Left colon (tissue), 2 donors: ENCODE data around the gene FAM107B. TPM values are rescaled to one million over a fixed set of nuclear protein-coding genes. Genes with fewer than 3 reads are reported as not detected.

Experiments
- ATAC-seq: fragments of 200-7000 bp; cut with Tn5 transposase; one replicate; pipeline ENCODE4 v1.9.1; 2020; ENCODE audit warnings: mild to moderate bottlenecking, moderate library complexity
- DNase-seq, 2 donors: peaks; one replicate each; pipeline ENCODE4 v3.0.0-alpha.2; 2020
- intact Hi-C, 2 donors: fragments of 100-400 bp; cut with DNase I in 1 of 2; cut with micrococcal nuclease in 1 of 2; formaldehyde crosslinking; loops; one replicate each; pipeline versions ENCODE4 v1.11.2 to v1.14.0; 2022; cut with DNase I, micrococcal nuclease
- total RNA-seq, 2 donors: library from RNA; stranded (reverse); fragmentation: NEBNext Ultra II Directional; extraction: Animal tissue kit (Norgen Biotek cat#: 25700); gene quantifications; one replicate each; pipeline ENCODE4 v1.2.1, GENCODE V29; 2021
- donor health status: DM: no; HTN: no; CAD: no.
- donor health status: DM: yes; HTN: yes; CAD: no.

FAM107B gene
- total RNA-seq, 2 donors from 2014 or later = 55.1 to 87.8 TPM

- intact Hi-C loops = no loop called here
- ATAC-seq (peak; percentile 56), DNase-seq (no peak)
Observed at GRCh38 chr10:14782691-14783363, 8.1 kb upstream of the FAM107B start.

GRCh38 chr10:14781763-14782162, 7.1 kb upstream of the FAM107B start:
- DNase-seq (no peak), ATAC-seq (no peak)
- intact Hi-C loops = no loop called here

DNA sequence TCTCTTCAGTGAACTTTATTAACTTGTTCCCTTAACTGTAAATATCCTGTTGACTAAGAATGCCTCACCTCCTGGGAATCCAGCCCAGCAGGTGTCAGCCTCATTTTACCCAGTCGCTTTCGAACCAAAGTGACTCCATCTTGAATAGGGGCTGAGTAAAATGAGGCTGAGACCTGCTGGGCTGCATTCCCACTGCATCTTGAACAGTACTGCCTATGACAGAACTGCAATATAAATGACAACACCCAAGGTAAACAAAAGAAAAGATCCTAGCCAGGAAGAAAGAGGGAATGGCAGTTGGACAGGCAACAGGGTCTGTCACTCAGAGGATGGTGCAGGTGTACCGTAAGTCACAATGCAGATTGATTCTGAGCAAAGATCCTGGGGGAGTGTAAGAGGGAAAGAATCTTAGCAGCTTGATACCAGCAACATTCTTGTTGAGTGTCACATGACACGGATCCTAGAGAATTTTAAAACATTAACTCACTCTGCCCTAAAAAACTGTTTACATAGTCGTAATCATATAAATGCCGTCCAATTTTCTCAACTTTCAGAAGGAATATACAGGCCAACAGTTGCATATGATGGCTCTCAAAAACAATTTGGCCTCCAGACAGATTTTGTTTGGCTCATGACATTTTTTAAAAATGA, 4.4 kb upstream of the FAM107B start:
- intact Hi-C loops = no loop called here
- peak; percentile 96 for ATAC-seq
- peak; percentile 32 for DNase-seq

DNA sequence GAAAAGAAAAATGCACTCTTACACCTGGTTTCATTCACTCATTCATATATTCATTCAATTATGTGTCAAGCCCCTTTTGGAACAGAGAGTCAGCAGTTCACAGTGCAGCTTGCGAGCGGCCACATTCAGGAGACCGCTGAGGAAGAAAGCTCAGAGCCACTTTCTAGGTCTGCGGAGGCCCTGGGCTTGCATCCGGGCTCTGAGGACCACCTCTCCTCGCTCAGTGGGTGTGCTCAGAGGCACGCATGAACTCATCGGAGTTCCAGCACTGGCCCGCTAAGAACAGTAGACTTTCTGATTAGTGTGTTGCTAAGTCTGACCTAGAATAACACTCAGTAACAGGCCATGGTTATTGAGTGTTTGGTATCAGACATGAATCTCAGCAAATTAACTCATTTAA, 1.8 kb upstream of the FAM107B start:
- DNase-seq = no peak
- intact Hi-C loops = no loop called here
- ATAC-seq = no peak

GRCh38 chr10:14775656-14776055, 959 bp upstream of the FAM107B start:
- ATAC-seq (no peak), DNase-seq (no peak)
- intact Hi-C loops = no loop called here

- intact Hi-C loops = no loop called here
- no peak for DNase-seq
- ATAC-seq = no peak
Observed at GRCh38 chr10:14774214-14774580, 500 bp downstream of the FAM107B start.

DNA sequence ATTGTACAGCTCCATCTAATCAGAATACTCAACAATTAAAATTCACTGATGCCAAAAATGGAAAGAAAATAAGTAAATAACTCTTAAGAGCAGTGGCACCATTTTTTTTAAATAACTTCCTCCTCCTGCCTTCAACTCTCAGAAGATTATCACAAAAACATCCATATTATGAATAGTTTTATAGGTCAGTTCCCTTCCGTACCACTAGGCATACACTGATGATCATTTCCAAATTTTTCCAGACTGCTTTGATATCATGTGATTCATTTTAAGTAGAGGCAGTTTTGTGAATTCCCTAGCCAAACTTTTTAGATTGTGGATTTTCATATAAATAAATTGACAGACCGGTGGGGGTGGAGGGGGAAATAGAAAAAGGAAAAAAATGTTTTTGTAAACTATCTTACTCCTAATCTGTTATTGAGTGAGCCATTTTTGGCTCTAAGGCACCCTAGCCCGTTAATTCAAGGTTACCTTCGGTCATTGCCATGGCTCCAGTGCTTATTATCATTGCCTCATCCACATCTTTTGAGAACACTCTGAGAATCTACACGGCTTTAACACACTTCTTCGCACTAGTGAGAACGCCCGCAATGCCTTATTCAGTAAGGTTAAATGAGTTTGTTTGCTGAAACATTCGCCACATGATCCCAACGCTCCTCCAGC, 1.0 kb downstream of the FAM107B start:
- ATAC-seq = no peak
- DNase-seq = no peak
- intact Hi-C loops = no loop called here

GRCh38 chr10:14772399-14772798, 2.3 kb downstream of the FAM107B start:
- intact Hi-C loops = no loop called here
- DNase-seq (no peak), ATAC-seq (no peak)

DNA sequence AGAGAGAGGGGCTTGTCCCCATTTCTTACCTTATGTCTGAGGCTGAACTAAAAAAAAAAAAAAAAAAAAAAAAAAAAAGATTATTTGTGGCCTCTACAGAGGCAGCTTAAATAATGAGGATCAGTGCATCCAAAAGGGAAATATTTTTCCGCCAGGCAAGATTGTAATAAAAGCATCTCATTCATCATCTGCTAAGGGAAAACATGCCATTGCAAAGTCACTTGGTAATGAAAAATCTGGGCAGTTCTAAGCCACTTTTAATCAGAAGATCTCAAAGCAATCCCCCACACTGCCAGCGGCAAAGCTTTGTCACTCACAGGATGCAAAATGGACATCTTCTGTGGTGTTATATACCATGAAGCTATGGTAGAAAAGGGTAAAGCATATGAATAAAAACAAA, 3.8 kb downstream of the FAM107B start:
- intact Hi-C loops = no loop called here
- ATAC-seq = no peak

GRCh38 chr10:14761372-14761771, 13.3 kb downstream of the FAM107B start:
- ATAC-seq (no peak), DNase-seq (no peak)
- intact Hi-C loops = no loop called here

More for the DNA sequence above, 3.8 kb downstream of the FAM107B start:
- DNase-seq = no peak

- peak; percentile 71 for ATAC-seq
- intact Hi-C loops = no loop called here
- peak in 1 of 2 donors; percentile 40 for DNase-seq
Observed at GRCh38 chr10:14758994-14759664, 15.6 kb downstream of the FAM107B start.

- no peak for ATAC-seq
- no peak for DNase-seq
- intact Hi-C loops = no loop called here
Observed at GRCh38 chr10:14758451-14758850, 16.2 kb downstream of the FAM107B start.

GRCh38 chr10:14757986-14758385, 16.7 kb downstream of the FAM107B start:
- no peak for ATAC-seq

DNA sequence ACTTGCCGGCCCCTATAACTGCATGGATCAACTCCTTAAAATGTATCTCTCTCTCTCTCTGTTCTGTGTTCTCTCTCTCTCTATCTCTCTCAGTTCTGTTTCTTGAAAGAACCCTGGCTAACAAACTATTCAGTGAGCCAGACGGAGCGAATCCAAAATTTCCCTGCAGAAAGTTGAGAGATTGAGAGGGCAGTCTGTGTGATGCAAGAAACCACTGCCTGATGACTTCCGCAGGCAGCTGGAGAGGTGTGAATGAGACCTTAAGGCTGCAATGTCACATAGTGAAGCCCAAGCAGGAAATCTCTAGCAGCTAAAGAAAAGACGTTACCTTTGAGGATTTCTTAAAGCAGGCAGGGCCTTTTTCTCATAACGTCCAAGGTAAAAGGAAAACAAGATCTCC, 17.3 kb downstream of the FAM107B start:
- intact Hi-C loops = no loop called here
- no peak for DNase-seq
- no peak for ATAC-seq

More at GRCh38 chr10:14757986-14758385, 16.7 kb downstream of the FAM107B start:
- intact Hi-C loops = no loop called here
- no peak for DNase-seq

GRCh38 chr10:14753441-14753840, 21.3 kb downstream of the FAM107B start:
- ATAC-seq (no peak), DNase-seq (no peak)
- intact Hi-C loops = no loop called here

DNA sequence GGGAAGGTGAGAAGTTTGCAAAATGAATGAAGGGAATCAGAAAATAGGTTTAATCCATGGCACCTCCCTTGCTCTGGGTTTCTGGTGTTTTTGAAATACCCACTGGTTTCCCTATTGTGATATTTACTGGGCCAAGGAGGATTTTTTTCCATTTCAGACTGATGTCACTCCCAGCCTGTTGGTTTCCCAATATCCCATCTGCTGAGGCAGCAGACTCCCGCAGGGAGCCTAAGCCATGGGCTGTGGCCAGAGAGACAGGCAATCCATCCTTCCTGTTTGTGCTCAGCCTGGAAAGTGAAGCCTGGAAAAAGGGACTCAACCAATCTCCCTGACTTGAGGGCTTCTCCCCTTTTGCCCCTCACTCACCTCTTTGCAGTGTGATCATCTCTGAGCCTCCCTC, 22.8 kb downstream of the FAM107B start:
- ATAC-seq (no peak), DNase-seq (peak in 1 of 2 donors; percentile 54)
- intact Hi-C loops = no loop called here

- ATAC-seq (no peak), DNase-seq (peak; percentile 44 to 49)
- intact Hi-C loops = no loop called here
Observed at GRCh38 chr10:14751014-14751896, 23.4 kb downstream of the FAM107B start.

- DNase-seq = peak; percentile 49 to 52
- intact Hi-C loops = no loop called here
- peak; percentile 69 for ATAC-seq
Observed at GRCh38 chr10:14749070-14749809, 25.5 kb downstream of the FAM107B start.
